ENCODE results near the gene PLAGL2. TPM values are rescaled to one million over a fixed set of nuclear protein-coding genes. Genes with fewer than 3 reads are reported as not detected.

Gene PLAGL2
- total RNA-seq, 1 experiment from 2014 or later = 40.6 TPM

DNA sequence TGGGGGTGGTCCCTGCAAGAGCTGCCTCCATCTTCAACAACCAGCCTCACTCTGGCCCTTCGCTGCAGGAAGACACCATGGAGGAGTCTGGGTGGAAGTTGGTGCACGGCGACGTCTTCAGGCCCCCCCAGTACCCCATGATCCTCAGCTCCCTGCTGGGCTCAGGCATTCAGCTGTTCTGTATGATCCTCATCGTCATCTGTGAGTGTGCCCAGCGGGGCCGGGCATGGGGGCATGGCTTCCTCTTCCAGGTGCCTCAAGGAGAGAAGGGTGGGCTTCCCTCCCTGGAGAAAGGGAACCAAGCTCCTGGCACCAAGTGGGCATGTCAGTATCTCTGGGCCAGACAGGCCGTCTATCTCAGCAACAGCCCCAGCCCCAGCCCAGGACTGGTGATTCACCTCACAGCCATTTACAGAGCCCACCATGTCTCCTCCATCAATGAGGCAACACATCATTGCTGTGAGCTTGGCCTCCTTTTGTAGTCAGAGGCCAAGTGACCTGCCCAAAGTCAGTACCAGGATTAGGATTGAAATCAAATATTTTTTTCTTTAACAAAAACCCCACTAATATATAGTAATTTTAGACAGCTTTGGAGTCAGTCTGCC is 57.9 kb downstream of the PLAGL2 start:
- Histone ChIP-seq H3K27ac (ENCODE audit: low read length) (no peak overlapping the region), H3K36me3 (ENCODE audit: control insufficient read depth, insufficient read depth, low read length) (peaks cover 27% of the 10 kb centered on the region), H3K4me3 (ENCODE audit: low read depth in 2 of 2, low read length in 2 of 2) (no peak overlapping the region), H3K9me3 (ENCODE audit: control insufficient read depth, insufficient read depth, low read depth, low read length) (no peaks in the 10 kb centered on the region), H3K4me1 (ENCODE audit: control insufficient read depth, insufficient read depth, low read length) (no peaks in the 10 kb centered on the region), H3K27me3 (ENCODE audit: control insufficient read depth, insufficient read depth, low read length) (no peaks in the 10 kb centered on the region)
- ATAC-seq (no peak), DNase-seq (ENCODE audit: low read depth, low spot score) (no peak)
- TF ChIP-seq, protein P1, sequence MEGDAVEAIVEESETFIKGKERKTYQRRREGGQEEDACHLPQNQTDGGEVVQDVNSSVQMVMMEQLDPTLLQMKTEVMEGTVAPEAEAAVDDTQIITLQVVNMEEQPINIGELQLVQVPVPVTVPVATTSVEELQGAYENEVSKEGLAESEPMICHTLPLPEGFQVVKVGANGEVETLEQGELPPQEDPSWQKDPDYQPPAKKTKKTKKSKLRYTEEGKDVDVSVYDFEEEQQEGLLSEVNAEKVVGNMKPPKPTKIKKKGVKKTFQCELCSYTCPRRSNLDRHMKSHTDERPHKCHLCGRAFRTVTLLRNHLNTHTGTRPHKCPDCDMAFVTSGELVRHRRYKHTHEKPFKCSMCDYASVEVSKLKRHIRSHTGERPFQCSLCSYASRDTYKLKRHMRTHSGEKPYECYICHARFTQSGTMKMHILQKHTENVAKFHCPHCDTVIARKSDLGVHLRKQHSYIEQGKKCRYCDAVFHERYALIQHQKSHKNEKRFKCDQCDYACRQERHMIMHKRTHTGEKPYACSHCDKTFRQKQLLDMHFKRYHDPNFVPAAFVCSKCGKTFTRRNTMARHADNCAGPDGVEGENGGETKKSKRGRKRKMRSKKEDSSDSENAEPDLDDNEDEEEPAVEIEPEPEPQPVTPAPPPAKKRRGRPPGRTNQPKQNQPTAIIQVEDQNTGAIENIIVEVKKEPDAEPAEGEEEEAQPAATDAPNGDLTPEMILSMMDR (IDR thresholded peaks at IDR 0.05) = no peak
- TF ChIP-seq TCF7L2 (IDR thresholded peaks at IDR 0.05; ENCODE audit: low read depth, low read length) (no peak), POLR2AphosphoS5 (IDR thresholded peaks at IDR 0.05; ENCODE audit: low read depth, low read length) (no peak), SIN3A (IDR thresholded peaks at IDR 0.05; ENCODE audit: borderline replicate concordance, insufficient read depth, low read depth, low read length) (no peak)
- TF ChIP-seq, protein P2, sequence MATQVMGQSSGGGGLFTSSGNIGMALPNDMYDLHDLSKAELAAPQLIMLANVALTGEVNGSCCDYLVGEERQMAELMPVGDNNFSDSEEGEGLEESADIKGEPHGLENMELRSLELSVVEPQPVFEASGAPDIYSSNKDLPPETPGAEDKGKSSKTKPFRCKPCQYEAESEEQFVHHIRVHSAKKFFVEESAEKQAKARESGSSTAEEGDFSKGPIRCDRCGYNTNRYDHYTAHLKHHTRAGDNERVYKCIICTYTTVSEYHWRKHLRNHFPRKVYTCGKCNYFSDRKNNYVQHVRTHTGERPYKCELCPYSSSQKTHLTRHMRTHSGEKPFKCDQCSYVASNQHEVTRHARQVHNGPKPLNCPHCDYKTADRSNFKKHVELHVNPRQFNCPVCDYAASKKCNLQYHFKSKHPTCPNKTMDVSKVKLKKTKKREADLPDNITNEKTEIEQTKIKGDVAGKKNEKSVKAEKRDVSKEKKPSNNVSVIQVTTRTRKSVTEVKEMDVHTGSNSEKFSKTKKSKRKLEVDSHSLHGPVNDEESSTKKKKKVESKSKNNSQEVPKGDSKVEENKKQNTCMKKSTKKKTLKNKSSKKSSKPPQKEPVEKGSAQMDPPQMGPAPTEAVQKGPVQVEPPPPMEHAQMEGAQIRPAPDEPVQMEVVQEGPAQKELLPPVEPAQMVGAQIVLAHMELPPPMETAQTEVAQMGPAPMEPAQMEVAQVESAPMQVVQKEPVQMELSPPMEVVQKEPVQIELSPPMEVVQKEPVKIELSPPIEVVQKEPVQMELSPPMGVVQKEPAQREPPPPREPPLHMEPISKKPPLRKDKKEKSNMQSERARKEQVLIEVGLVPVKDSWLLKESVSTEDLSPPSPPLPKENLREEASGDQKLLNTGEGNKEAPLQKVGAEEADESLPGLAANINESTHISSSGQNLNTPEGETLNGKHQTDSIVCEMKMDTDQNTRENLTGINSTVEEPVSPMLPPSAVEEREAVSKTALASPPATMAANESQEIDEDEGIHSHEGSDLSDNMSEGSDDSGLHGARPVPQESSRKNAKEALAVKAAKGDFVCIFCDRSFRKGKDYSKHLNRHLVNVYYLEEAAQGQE (IDR thresholded peaks at IDR 0.05; ENCODE audit: insufficient read depth in 1 of 2, low read depth in 2 of 2, low read length in 1 of 2) = no peak
- in situ Hi-C loops (cut with HindIII; ENCODE audit: low pct_unique_long_range_greater_than_20kb, low sequenced_read_pairs) (no loop called here), intact Hi-C loops (cut with micrococcal nuclease; ENCODE audit: unreplicated experiment) (no loop called here)
- POLR2A ChIA-PET = no interaction called here
- BruUV-seq (replicated peaks) = no TSS peak
- CTCF ChIA-PET = no interaction called here

DNA sequence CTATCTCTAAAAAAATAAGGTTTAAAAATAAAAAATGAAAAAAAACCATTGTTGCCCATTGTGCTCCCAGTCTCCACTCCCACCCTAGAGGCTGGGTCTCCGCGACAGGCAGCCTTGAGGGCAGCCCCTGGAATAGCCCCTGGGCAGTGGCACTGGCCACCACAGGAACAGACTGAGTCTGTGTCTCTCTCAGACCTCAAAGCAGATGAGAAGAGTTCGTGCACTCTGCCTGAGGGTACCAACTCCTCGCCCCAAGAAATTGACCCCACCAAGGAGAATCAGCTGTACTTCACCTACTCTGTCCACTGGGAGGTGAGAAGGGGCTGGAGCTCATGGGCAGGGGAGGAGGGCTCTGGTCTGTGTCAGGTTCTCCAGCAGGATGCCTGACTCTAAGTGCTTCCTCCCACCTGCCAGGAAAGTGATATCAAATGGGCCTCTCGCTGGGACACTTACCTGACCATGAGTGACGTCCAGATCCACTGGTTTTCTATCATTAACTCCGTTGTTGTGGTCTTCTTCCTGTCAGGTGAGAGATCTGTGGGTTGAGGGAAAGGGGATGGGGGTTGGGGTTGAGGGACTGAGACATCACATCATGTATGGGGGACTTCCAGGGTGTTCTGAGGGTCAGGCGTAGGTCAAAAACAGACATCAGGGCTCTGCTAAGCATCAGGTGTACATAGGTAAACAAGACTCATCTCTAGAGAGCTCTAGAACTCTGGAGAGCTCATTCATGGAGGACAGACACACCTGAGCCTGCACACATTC is 62.5 kb downstream of the PLAGL2 start:
- ATAC-seq = no peak
- in situ Hi-C loops (cut with HindIII; ENCODE audit: low pct_unique_long_range_greater_than_20kb, low sequenced_read_pairs) (no loop called here), intact Hi-C loops (cut with micrococcal nuclease; ENCODE audit: unreplicated experiment) (no loop called here)
- DNase-seq (ENCODE audit: low read depth, low spot score) = no peak
- BruUV-seq (replicated peaks) = no TSS peak
- no peaks in the 10 kb centered on the region for H3K27me3 ChIP-seq (ENCODE audit: control insufficient read depth, insufficient read depth, low read length)
- H3K9me3 ChIP-seq (ENCODE audit: control insufficient read depth, insufficient read depth, low read depth, low read length) = no peaks in the 10 kb centered on the region
- H3K36me3 ChIP-seq (ENCODE audit: control insufficient read depth, insufficient read depth, low read length) = peaks cover 36% of the 10 kb centered on the region
- TF ChIP-seq POLR2AphosphoS5 (IDR thresholded peaks at IDR 0.05; ENCODE audit: low read depth, low read length) = no peak
- TF ChIP-seq, protein P1 (IDR thresholded peaks at IDR 0.05) = no peak
- no peak for TF ChIP-seq SIN3A (IDR thresholded peaks at IDR 0.05; ENCODE audit: borderline replicate concordance, insufficient read depth, low read depth, low read length)
- TF ChIP-seq, protein P2 (IDR thresholded peaks at IDR 0.05; ENCODE audit: insufficient read depth in 1 of 2, low read depth in 2 of 2, low read length in 1 of 2) = no peak
- no peak for TF ChIP-seq TCF7L2 (IDR thresholded peaks at IDR 0.05; ENCODE audit: low read depth, low read length)
- CTCF ChIA-PET = no interaction called here
- no peak overlapping the region for H3K27ac ChIP-seq (ENCODE audit: low read length)
- POLR2A ChIA-PET = no interaction called here
- H3K4me3 ChIP-seq (ENCODE audit: low read depth in 2 of 2, low read length in 2 of 2) = no peak overlapping the region
- H3K4me1 ChIP-seq (ENCODE audit: control insufficient read depth, insufficient read depth, low read length) = no peaks in the 10 kb centered on the region

Data from Panc1 (cell line).